KG1 (cell line): Measurements from ENCODE around the gene MATK.

Source experiments
- DNase-seq: peaks from one replicate; lab custom pipeline; 2025; lab: John Stamatoyannopoulos, UW

The MATK gene

DNA sequence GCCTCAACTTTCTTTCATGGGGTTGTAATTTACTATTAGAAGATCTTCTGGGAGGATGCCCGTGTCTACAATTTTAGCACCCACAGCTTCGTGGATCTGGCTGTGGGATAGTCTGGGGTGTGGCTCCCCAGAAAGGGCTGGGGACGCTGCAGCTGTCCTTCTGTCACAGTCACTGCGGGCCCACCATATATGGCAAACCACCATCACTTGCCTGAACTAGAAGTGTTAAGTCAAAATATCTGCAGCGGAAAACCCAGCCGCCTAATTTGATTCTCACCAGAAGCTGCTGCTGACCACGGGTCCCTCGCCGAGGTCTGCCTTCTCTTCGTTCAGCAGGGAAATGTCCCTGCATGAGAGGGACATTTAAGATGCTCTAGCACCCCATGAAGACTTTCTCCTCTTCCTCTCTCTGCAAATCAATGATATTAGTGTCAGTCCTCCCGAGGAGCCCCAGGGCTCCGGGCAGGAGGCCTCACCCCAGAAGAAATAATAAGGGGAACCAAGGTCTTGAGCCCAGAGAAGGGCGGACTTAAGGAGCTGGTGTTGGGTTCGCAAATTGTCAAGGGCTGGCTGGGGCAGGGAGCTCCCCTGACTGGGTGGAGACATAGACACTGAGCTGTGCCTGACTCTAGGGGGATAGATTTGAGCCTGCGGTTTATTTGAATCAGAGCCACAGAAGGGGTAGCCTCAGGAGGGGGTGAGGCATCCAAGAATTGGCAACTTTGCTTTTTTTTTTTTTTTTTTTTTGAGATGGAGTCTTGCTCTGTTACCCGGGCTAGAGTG, 3.0 kb upstream of the MATK start:
- no peak for DNase-seq

DNA sequence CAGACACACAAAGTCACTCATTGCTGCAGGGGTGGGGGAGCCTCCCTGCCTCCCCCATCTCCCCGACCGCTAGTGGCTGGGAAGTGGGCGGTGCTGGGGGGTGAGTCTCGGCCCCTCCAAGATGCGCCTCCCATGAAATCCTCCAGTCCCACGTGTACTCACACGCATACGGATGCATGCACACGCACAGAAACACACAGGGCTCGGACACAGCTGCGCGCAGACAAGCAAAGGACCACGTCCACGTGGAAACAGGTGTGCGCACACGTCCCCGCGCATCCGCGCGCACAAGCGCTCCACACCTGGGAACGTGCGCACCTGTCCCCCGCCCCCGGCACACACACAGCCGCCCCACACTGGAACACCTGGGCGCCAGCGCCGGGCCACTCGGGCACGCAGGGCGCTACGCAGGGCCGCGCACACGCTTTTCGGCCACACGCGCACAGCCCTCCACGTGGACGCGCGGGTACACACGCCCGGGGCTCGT, 687 bp downstream of the MATK start:
- DNase-seq = no peak

DNA sequence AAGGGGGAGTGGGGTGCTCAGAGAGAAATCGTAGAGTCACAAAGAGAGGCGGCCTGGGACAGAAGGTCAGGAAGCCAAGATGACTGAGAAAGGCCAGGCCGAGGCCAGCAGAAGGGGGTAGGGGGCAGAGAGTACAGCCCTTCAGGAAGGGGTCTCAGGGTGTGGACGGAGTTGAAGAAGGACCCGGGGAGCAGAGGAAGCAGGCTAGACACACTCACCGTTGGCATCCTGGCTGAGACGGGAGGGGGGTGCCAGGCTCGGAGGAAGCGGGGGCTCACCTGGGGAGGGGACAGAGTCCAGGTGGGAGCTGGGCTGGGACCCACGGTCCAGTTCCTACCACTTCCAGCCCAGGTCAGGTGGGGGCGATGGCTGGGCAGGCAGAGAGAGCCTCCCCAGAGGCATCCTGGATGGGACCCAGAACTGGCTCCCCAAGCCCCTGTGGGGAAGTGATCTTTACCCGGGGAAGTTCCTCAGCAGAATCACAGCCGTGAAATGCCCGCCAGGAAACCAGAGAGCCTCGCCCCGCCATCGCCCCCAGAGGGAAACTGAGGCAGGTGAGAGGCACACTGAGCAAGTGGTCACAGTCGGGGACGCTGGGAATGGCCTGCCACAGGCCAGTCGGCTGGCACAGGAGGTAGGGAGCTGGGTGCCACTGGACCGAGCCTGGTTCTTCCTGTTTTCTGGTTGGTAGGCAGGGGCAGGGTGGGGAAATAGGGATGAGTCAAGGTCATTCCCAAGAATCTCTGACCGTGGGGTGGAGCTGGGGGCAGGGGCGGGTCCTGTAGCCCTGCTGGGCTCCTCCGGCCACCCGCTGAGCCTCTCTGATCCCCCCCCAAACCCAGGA, 1.4 kb downstream of the MATK start:
- no peak for DNase-seq

DNA sequence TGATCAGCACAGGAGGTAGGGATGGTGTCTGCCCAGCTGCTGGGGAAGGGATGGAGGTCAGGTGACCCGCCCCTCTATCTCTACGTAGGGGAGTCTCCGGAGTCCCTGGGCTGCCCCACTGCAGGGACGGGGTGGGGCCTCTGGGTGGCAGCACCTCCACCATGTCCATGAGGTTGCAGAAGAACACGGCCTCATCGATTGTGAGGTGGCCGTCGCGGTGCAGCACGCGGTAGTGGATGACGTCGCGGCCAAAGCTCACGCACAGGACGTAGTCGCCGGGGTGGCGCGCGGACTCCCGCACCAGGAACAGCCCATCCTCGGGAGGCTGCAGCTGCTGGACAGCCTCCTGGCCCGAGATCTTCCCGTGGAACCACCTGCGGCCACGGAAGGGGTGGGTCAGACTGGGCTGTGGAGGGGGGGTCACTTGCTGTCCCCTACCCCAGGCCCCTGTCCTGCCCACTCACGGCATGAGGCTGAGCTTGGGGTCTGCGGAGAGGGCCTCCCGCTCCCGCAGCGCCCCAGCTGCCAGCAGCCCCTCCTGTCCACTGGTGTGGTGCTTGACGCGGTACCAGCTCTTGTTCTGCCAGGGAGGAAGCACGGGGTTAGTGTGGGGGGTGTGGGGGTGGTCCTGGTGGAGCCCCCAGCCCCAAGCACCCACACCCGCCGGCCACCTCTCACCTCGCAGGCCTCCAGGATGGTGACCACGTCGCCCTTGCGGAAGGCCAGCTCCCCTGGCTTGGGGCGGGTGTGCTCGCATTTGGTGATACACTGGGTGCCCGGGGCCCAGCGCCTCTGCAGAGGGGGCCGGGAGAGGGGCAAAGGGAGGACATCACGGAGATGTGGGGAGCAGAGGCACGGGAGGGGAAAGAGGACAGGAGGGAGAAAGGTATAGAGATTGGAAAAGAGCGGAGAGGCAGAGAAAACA, 2.3 kb downstream of the MATK start:
- no peak for DNase-seq

DNA sequence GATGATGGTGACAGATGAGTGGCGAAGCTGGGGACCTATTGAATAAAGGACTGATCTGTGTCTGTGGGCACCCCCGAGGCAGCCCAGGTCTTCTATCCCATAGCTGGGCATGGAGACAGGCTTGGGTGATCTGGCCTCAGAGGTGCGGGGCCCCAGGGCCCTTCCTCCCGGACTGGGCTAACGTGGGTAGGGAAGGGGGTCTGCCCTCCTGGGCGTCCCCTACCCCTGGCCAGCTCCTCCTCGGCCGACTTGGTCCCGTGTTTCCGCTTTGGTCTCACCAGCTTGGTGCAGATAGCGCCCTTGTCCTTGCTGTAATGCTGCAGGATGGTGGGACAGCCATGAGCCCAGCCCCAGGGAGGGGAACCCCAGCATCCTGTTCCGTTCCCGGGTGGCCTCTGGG, 3.3 kb downstream of the MATK start:
- DNase-seq = no peak

DNA sequence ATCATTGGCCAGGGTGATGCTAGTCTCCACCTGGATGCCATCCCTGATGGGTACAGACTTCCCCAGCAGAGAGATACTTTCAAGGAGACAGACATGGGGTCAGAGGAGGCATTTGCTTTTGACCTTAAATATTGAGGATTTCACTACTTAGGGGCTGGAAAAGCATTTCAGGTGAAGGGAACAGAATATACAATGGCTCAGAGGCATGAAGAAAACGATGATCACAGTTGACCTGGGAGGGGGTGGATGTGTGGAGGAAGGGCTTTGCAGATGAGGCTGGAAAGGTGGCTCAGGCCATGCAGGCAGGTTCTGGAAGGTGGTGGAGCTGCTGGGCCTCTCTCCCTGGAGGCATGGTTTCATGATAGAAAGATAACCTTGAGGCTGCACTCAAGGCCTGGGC, 3.9 kb downstream of the MATK start:
- no peak for DNase-seq

DNA sequence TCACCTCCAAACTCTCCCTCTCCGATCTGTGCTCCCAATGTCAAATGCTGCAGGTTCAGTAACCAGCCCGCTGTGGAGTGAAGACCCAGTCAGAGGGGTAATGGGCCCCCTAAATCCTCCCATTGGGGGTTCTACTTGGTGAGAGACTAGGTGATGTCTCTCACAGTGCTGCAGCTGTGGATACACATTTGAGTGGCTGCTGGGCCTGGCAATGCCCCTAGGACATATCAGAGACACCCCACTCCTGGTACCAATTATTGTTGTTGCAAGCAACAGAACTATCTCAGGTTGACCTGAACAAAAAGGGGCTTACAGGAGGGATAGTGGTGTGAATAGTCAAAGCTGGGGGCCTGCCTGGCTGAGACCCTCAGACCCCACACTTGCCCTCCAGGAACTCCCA, 4.6 kb downstream of the MATK start:
- DNase-seq = no peak

DNA sequence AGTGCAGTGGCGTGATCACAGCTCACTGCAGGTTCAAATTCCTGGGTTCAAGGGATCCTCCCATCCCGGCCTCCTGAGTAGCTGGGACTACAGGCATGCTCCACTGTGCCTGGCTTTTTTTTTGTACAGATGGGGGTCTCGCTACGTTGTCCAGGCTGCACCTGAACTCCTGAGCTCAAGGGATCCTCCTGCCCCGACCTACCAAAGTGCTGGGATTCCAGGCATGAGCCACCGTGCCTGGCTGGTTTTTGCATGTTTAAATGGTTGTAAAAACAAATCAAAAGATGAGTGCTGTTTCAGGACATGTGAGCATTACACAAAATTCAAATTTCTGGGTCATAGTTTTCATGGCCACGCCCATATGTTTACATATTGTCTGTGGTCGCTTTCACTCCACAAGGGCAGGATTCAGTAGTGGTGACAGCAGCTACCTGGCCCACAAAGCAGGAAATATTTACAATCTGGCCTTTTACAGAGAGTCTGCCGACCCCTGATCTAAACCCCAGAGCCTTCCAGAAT, 5.3 kb downstream of the MATK start:
- no peak for DNase-seq

DNA sequence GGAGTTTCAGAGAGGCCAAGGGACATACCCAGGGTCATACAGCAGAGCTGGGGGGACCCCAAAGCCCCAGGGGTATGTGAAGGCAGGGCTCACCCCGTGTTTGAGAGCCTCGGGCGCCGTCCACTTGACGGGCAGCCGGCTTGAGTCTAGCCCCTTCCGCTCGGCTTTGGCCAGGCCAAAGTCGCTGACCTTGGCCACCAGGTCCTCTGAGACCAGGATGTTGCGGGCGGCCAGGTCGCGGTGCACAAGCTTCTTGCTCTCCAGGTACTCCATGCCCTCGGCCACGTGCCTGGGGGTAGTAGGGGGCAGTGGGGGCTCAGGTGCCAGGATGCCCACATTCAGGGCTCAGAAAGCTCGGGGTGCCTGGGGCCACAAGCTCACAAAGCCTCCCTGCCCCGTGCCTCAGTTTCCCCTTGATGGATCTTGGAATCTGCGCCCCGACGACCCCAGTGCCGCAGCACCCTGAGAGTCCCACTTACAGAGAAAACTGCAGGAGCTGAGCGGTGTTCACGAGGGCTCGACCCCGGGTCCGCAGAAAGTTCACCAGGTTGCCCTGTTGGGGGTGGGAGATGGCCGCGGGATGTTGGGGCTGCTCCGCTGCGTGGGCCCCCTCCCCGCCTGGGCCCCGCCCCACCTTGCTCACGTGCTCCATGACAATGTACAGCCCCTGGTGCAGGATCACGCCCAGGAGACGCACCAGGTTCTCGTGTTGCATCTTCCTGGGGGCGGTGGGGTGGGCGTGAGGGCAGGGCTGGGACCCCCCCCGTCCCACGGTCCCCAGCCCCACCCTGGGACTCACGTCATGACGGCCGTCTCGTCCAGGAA, 7.1 kb downstream of the MATK start:
- no peak for DNase-seq

DNA sequence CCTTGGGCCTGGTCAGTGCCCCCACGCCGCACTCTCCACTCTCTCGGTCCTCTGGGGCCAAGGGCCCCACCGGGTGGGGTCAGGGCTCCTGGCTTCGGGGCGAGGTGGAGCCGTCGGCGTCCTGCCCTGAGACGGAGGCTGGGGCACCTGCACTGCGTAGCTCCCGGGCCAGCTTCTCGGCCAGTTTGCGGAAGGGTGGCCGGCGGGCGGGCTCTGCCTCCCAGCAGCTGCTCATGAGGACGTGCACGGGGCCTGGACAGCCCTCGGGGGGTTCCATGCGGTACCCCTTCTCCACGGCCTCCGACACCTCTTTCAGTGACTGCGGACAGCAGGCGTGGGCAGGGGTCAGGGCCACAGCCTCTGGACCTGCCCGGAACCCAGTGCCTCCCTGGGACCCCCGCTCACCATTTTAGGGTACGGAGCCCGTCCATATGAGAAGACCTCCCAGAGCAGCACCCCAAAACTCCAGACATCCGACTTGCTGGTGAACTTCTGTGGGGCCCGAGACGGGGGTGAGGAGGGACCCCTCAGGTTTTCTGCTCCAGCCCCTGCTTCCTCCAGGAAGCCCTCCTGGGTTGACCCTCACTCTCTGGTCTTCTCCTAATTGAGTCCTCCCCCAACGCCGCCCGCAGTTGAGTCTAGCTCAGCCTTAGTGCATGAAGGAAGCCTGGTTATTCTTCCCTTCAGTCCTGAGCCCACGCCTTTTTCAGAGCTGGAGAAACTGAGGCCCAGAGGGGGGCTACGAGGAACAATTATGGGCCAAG, 7.9 kb downstream of the MATK start:
- DNase-seq = no peak

DNA sequence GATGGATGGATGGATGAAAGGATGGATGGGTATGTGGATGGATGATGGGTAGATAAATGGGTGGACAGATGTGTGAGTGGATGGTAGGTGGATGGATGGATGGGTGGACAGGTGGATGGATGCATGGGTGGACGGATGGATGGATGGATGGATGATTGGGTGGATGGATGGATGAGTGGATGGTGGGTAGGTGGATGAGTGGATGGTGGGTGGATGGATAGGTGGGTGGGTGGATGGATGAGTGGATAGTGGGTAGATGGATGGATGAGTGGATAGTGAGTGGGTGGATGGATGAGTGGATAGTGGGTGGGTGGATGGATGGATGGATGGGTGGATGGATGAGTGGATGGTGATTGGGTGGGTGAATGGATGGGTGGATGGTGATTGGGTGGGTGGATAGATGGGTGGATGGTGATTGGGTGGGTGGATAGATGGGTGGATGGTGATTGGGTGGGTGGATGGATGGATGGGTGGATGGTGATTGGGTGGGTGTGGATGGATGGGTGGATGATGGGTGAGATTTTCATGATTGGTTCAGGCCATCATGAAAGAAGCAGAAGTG, 9.6 kb downstream of the MATK start:
- DNase-seq = no peak

DNA sequence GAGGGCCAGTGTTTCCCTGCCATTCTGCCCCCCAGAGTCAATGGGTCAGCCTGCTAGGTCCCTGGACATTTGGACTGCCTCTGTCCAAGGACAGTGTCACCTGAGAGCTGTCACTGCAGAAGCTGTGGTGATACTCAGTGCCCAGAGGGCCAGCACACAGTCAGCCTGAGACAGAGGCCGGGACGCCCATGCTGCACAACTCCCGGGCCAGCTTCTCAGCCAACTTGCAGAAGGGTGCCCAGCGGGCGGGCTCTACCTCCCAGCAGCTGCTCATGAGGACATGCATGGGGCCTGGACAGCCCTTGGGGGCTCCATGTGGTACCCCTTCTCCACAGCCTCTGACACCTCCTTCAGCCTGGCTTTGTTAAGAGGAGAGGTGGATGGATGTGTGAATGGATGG, 10.3 kb downstream of the MATK start:
- DNase-seq = no peak

DNA sequence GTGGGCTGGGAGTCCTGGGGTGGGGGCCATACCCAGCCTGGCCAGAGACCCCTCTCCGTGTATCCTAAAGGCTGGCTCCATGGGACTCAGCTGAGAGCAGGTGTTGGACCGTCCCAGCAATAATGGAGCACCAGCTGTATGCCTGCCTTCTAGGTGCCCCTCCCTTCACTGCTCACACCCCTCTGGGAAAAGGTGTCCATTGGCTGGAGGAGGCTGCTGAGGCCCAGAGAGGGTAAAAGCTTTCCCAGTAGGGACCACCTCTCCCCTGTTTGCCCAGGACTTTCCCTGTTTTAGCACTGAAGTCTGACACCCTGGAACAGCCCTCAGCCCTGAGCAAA, 10.8 kb downstream of the MATK start:
- no peak for DNase-seq

DNA sequence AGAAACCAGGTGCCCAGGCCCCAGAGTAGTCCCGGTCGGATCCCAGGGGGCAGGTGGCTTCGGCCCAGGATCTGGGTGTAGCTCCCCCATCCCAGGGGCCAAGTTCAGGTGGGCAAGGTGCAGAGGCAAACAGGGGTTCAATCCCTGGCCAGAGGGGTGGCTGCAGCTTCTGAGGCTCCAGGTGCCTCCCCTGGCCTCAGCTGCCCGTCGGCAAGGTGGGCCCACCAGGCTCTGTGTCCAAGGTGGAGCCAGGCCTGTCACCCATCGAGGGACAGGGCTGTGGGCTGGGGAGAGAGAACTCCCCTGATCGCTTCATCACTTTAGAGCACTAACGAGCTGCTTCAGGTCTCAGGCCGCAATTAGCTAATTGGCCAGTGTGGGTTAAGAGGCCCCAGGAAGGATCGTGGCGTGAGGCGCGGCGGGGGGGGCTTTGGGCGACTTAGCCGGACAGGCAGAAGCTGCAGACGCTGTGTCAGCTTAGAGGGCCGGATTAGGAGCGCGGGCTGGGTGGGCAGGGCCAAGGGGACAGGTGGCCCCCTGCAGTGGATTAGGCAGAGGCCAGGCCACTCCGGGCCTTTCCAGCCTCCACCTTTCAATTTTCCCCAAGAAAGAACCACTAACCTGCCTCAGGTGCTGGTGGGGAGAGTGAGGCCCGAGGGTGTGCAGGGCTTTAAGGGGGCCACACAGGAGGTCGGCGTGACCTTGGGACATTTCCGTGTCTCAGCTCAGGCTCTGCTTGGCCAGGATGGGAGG, 11.4 kb downstream of the MATK start:
- no peak for DNase-seq

DNA sequence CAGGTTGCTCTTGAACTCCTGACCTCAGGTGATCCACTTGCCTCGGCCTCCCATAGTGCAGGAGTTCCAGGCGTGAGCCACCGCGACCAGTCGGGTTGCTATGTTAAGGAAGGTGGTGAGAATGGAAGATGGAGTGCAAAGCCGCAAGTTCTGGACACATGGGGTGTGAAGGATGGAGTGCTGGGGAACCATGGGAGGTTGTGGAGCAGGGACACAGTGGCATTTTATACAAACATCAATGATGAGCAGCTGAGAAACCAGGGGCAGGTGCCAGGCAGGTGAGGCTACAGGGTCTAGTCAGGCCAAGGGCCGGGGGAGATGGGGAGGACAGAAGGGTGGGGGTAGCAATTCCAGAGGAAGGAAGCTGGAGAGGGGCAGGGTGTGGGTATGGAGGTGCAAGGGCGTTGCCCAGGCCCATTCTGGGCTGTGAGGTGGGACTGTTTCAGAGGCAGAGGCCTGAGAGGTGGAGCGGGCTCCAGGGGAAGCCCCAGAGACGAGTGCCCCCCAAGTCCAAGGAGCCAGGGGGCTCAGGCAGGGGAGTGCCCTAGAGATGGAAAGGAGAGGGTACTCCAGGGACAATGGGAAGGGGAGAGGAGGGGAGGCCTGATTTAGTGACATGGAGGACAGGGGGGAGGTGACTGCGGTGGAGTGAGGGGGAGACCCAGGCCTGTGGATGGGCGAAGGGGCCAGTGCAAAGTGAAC, 12.2 kb downstream of the MATK start:
- DNase-seq = no peak

DNA sequence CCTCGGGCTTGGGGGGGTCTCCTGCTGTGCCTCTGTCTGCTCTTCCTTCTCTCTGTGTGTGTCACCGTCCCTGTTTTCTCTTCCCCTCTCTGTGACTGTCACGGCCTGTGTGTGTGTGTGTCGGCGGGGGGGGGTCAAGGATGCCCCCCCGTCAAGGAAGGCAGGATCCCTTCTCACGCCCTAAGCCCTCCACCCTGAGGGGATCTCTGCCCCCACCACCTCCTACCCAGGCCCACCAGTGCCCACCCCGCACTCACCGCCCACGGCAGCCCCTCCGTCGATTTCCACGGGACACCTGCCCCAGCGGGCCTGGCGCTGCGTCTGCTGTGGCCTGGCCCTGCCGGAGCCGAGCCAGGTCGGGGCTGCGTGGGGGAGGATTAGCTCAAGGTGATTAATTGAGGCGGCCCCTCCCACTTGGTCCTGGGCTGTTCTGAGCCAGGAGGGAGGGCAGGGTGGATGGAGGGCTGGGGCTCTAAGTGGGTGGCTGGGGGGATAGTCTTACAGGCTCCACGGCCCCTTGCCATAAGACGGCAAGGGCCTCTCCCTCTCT, 14.2 kb downstream of the MATK start, which contains the start of gene RAX2:
Gene RAX2, minus strand, starts transcription at position 323 of the 550 bp plus-strand sequence. CDS start 486 bp downstream, outside the sequence.
- DNase-seq = no peak

DNA sequence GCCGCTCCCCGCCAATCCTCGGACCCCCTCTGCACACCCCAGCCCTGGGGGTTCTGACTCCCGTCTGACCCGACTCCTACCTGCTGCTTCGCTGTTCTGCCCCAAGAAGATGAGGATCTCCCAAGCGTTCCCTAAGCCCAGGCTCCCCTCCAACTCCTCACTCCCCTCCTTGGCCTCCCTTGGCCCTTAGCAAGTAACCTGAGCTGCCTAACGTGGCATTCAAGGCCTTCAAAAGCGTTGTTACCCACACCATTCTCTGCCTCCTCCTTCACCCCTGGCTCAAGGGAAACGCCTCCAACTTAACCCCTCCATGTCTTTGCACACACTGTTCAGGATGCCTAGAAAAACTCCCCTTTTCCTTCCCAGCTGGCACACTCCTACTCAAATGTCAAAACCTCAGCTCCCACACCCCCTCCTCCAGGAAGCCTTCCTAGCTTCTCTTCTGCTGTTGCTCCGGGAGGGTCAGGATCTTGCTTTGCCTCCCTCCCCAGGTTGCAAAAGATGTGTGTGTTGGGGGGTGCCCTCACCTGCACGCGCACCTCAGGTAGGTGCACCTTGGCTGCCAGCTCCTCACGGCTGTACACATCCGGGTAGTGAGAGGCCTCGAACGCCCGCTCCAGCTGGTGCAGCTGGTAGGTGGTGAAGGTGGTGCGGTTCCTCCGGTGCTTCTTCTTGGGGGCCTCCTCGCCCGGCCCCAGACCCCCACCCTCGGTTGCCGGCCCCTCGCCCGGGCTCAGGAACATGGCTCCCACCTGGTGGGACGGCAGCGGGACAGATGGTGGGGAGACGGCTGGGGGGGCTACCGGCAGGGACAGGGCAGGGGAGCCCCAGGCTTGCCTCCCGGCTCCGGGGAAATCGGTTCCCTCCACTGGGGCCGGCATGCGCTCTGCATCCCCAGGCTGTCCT, 14.9 kb downstream of the MATK start:
- no peak for DNase-seq
